Stomach (tissue), 9 donors: Measurements from ENCODE around the gene MARCHF3. TPM values are rescaled to one million over a fixed set of nuclear protein-coding genes. Genes with fewer than 3 reads are reported as not detected.

Source experiments
- DNase-seq, 2 donors: peaks; one replicate each; pipeline versions ENCODE4 v3.0.0 to v3.0.0-alpha.2; 2013 to 2019
- H3K27ac ChIP-seq, 5 donors: fragments of 200-600 bp in 4 of 5; sonication (generic) in 4 of 5; one replicate each; pipeline ENCODE4 v1.5.1; 2013 to 2019; ENCODE audit warnings: mild to moderate bottlenecking in 1 of 5, moderate library complexity in 1 of 5
- H3K27me3 ChIP-seq, 3 donors: fragments of 200-600 bp; sonication (generic); one replicate each; pipeline ENCODE4 v1.5.1; 2017 to 2019; ENCODE audit warnings: mixed run types in 1 of 3
- H3K36me3 ChIP-seq, 4 donors: fragments of 200-600 bp; sonication (generic); 1 replicate in 3 of 4; 2 replicates in 1 of 4; pipeline ENCODE4 v1.5.1; 2016 to 2019
- H3K4me1 ChIP-seq, 4 donors: fragments of 200-600 bp; sonication (generic); one replicate each; pipeline ENCODE4 v1.5.1; 2016 to 2019
- H3K4me3 ChIP-seq, 4 donors: fragments of 200-600 bp; sonication (generic) in 3 of 4; one replicate each; pipeline ENCODE4 v1.5.1; 2016 to 2019; ENCODE audit warnings: mild to moderate bottlenecking in 1 of 4
- H3K9me3 ChIP-seq, 4 donors: fragments of 200-600 bp; sonication (generic); one replicate each; pipeline ENCODE4 v1.5.1; 2016 to 2019
- CTCF ChIP-seq, 7 experiments: fragments of 450-650 bp in 4 of 7; fragments of 200-600 bp in 3 of 7; sonication (generic) in 3 of 7; IDR thresholded peaks; one replicate each; pipeline ENCODE4 v1.5.1; 2016 to 2019; ENCODE audit warnings: antibody characterized with exemption in 7 of 7, control low read depth in 2 of 7, mild to moderate bottlenecking in 1 of 7
- EP300 ChIP-seq: sonication (generic); formaldehyde crosslinking; IDR thresholded peaks from one replicate; pipeline ENCODE4 v1.6.1; 2017; ENCODE audit warnings: antibody characterized with exemption
- POLR2A ChIP-seq, 4 donors: fragments of 450-650 bp; IDR thresholded peaks; one replicate each; pipeline ENCODE4 v1.6.1; 2016; ENCODE audit warnings: antibody characterized with exemption in 4 of 4, control low read depth in 2 of 4, mild to moderate bottlenecking in 1 of 4, moderate library complexity in 1 of 4
- POLR2AphosphoS5 ChIP-seq, 3 donors: sonication (generic); formaldehyde crosslinking; IDR thresholded peaks; one replicate each; pipeline ENCODE4 v1.6.1; 2016; ENCODE audit warnings: antibody characterized with exemption in 3 of 3
- WGBS, 5 donors: extraction: QIAGEN DNeasy Blood & Tissue Kit in 3 of 5; methylation state at CpG; one replicate each; pipeline versions ENCODE4 v1.1.5 to v1.1.7; 2013 to 2018; 5-methylcytosine and 5-hydroxymethylcytosine counted together
- intact Hi-C: fragments of 100-400 bp; cut with DNase I; formaldehyde crosslinking; loops from one replicate; pipeline ENCODE4 v1.15.1; 2023; ENCODE audit warnings: low total_unique reads
- polyA plus RNA-seq, 3 donors: library from polyadenylated mRNA; stranded (reverse); fragments of 200-250 nt; gene quantifications; one replicate each; pipeline ENCODE4 v1.2.3, GENCODE V29; 2013
- total RNA-seq, 5 donors: library from RNA; depleted of rRNA; stranded (reverse); fragments of >200 nt; gene quantifications; one replicate each; pipeline versions ENCODE4 v1.1.0 to v1.2.3, GENCODE V29; 2014 to 2016
- donor health status: healthy with polysubstance abuse.
- donor health status: Bipolar disorder and iron deficiency.
- donor health status: healthy.

MARCHF3 gene
- total and polyA plus RNA-seq, 8 donors, result 1.1 to 11.9 (median 2.6) TPM; not detected in 1

GRCh38 chr5:126830061-126830460 lies 200.3 kb downstream of the MARCHF3 start:
- no peak overlapping the region for H3K27ac ChIP-seq
- peaks cover 0 to 59% (median 47%) of the 10 kb centered on the region in 4 donors for H3K36me3 ChIP-seq
- WGBS, 5 donors, result 87 to 98% (median 94%) methylated on average over 5 of the region's 5 CpGs
- intact Hi-C loops, result loop anchor here (10.0 kb wide), 1 partner anchor 485 kb away; no protein-coding TSS in a partner anchor
- no peaks in the 10 kb centered on the region for H3K27me3 ChIP-seq
- DNase-seq, result no peak
- no peaks in the 10 kb centered on the region for H3K9me3 ChIP-seq
- H3K4me1 ChIP-seq, result no peaks in the 10 kb centered on the region
- TF ChIP-seq POLR2AphosphoS5 (IDR thresholded peaks at IDR 0.05) (no peak), CTCF (IDR thresholded peaks at IDR 0.05) (no peak), EP300 (no peak), POLR2A (IDR thresholded peaks at IDR 0.05) (no peak)
- H3K4me3 ChIP-seq, result no peak overlapping the region

DNA sequence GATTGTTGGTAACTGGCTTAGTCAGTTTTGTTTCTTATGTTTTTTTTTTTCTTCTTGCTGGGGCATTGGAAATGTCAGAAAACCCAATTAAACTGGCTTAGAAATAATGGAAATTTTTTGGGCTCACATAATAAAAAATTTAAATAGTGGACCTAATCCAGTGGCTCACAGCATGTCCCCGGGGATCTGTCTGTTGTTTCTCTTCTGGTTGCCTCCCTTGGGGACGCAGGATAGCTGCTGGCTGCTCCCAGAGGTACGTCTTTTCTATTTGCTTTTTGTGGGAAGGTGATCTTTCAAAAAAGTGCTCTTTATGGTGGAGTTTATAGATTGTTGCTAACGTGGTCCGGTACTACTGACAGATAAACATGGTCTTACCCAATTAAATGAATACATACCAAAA lies 201.3 kb downstream of the MARCHF3 start:
- no peaks in the 10 kb centered on the region for H3K27me3 ChIP-seq
- H3K9me3 ChIP-seq, result no peaks in the 10 kb centered on the region
- intact Hi-C loops, result no loop called here
- 91 to 96% (median 94%) methylated on average over 5 of the region's 5 CpGs for WGBS, 5 donors
- no peak overlapping the region for H3K4me3 ChIP-seq
- H3K36me3 ChIP-seq, result peaks cover 0 to 59% (median 45%) of the 10 kb centered on the region in 4 donors
- TF ChIP-seq CTCF (IDR thresholded peaks at IDR 0.05) (no peak), EP300 (no peak), POLR2AphosphoS5 (IDR thresholded peaks at IDR 0.05) (no peak), POLR2A (IDR thresholded peaks at IDR 0.05) (no peak)
- no peak overlapping the region for H3K27ac ChIP-seq
- DNase-seq, result no peak
- no peaks in the 10 kb centered on the region for H3K4me1 ChIP-seq

DNA sequence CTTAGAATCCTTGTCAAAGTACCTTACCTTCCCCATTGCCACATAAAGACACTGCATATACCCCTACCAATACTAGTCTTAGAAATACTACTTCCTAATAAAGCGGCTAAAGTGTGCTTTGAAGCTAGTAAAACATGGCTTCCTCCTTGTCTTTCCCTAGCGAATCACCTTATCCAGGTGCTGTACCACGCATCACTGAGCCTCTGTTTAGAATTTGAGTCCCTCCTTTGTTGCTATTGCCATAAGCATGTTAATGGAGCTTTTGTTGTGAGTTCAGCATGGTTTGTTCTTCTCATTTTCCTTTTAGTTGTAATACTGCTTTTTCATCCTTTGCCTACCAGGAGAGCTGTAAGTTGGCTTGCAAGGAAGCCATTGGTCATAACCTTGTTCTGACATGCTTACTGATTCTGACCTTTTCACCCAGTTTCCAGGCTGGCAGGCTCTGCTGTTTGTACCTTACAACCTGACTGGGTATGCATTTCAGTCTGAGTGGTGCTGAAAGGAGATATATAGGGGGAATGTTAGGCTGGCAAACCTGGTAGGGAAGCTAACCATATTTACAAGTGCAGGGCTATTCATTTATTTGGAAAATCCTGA lies 203.6 kb downstream of the MARCHF3 start:
- no peak for DNase-seq
- Histone ChIP-seq H3K9me3 (no peaks in the 10 kb centered on the region), H3K36me3 (peaks cover 0 to 66% (median 40%) of the 10 kb centered on the region in 4 donors), H3K4me1 (no peaks in the 10 kb centered on the region), H3K4me3 (no peak overlapping the region), H3K27ac (no peak overlapping the region), H3K27me3 (no peaks in the 10 kb centered on the region)
- TF ChIP-seq CTCF (IDR thresholded peaks at IDR 0.05) (no peak), POLR2A (IDR thresholded peaks at IDR 0.05) (no peak), POLR2AphosphoS5 (IDR thresholded peaks at IDR 0.05) (no peak), EP300 (no peak)
- intact Hi-C loops, result no loop called here
- WGBS, 5 donors, result 62 to 85% (median 65%) methylated on average over 3 of the region's 3 CpGs

DNA sequence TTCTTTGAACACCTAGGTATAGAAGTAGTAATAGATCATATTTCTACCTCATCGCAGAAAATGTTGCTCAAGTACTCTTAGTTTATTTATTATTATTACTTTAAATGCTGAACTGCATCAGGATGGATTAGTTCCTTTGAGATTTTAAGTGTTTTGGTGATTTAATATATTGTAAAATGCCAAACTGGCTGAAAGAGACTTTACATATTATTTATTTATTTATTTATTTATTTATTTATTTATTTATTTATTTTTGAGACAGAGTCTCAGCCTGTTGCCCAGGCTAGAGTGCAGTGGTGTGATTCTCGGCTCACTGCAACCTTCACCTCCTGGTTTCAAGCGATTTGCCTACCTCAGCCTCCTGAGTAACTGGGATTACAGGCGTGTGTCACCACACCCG lies 211.1 kb downstream of the MARCHF3 start:
- peaks cover 0 to 49% (median 13%) of the 10 kb centered on the region in 4 donors for H3K36me3 ChIP-seq
- H3K27me3 ChIP-seq, result no peaks in the 10 kb centered on the region
- no peaks in the 10 kb centered on the region for H3K9me3 ChIP-seq
- no peak for TF ChIP-seq CTCF (IDR thresholded peaks at IDR 0.05)
- no peak for TF ChIP-seq EP300
- no peak for TF ChIP-seq POLR2AphosphoS5 (IDR thresholded peaks at IDR 0.05)
- no peak for TF ChIP-seq POLR2A (IDR thresholded peaks at IDR 0.05)
- H3K27ac ChIP-seq, result no peak overlapping the region
- no peak overlapping the region for H3K4me3 ChIP-seq
- DNase-seq, result no peak
- 97 to 99% (median 98%) methylated on average over 5 of the region's 5 CpGs for WGBS, 5 donors
- H3K4me1 ChIP-seq, result no peaks in the 10 kb centered on the region
- intact Hi-C loops, result no loop called here
